NOMO-1 treated with dmso at 0.1 percent for 144 hours (cell line): Measurements from ENCODE around the gene NDRG4.
"Not testable (repeated sequence)": the region's sequence is repeated elsewhere in the genome, so short reads cannot be mapped to it uniquely, and the experiment has no call there.

Source experiments
- DNase-seq: peaks from one replicate; lab custom pipeline; 2025; ENCODE audit not compliant: unreplicated experiment; lab: John Stamatoyannopoulos, UW

Gene NDRG4

GRCh38 chr16:58464916-58465731, 34.8 kb upstream of the NDRG4 start:
- no peak for DNase-seq

- DNase-seq: no peak
Measured at GRCh38 chr16:58465817-58466216, 34.1 kb upstream of the NDRG4 start.

GRCh38 chr16:58466396-58466795, 33.5 kb upstream of the NDRG4 start:
- DNase-seq: no peak

DNA sequence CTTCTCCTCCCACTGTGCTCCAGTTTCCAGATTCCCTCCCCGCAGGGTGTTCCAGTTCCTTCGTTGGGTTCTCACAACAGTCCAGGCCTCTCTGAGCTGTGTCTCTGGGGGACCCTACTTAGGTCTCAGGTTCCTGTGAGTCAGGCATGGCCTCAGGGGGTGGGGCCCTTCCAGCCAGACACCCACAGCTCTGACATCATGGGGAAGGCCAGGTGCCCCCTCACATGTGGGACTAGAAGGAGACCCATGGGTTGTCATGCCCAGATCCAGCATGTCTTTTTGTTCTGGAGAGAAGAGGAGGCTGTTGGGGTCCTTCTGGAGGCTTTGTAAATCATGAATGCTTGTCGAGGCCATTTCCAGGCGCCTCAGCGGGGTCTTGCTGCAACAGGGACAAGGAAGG, 32.0 kb upstream of the NDRG4 start:
- no peak for DNase-seq

- DNase-seq: no peak
Measured at GRCh38 chr16:58471209-58471975, 28.6 kb upstream of the NDRG4 start.

DNA sequence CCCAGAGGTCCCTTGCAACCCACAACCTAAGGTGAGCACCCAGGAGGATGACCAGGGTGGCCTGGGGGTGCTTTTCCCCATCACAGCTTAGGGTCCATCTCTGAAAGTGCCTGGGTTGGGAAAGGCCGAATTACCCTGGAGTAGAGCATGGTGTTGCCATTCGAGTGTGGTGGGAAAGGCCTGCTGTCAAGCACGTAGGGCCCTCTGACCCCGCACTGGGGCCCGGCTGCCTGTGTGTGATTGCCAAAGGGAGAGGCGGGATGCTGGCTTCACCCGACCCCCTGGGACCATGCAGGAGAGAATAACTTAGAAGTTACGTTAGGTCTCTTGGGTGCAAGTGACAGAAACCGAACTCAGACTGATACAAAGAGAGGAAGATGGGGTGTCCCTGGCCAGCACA, 27.7 kb upstream of the NDRG4 start:
- DNase-seq: no peak

GRCh38 chr16:58472827-58473226, 27.1 kb upstream of the NDRG4 start:
- DNase-seq: no peak

- DNase-seq: no peak
Measured at GRCh38 chr16:58474296-58474695, 25.6 kb upstream of the NDRG4 start.

GRCh38 chr16:58475091-58475619, 24.8 kb upstream of the NDRG4 start:
- DNase-seq: no peak

DNA sequence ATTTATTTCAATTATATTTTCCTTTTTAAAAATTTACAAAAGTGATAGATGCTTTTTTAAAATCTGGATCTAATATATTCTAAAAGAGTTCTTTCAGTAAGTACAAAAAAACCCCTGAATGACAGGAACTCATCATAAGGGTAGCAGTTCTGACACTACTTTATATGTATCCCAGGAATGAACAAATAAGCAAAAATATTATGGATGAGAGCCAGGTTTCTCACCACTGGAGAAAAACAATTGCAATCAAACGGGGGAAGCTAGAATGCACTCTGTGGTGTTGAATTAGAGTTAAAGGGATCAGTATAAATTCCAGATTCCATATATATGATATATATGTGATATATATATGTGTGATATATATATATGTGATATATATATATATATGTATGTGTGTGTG, 23.2 kb upstream of the NDRG4 start:
- DNase-seq: no peak

GRCh38 chr16:58478427-58478826, 21.5 kb upstream of the NDRG4 start:
- no peak for DNase-seq

GRCh38 chr16:58481226-58481869, 18.6 kb upstream of the NDRG4 start:
- DNase-seq: no peak

DNA sequence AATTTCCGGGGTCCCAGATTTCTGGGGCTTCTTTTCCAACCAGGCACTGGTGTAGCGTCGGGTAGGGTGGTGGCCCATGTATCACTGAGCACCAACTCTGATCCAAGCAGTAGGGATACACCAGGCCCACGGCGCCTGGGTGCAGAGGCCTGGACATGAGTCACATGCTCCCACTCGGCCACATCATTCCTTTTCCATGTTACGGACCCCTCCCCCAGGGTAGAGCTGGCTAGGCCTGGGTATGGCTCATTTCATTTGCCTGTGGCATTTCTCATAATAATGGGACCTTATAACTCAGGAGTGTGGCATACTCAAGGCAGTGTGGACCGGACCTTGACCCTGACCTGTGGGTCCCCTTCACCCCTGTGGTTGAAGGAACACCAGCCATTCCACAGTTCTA, 18.0 kb upstream of the NDRG4 start:
- DNase-seq: no peak

GRCh38 chr16:58485184-58485887, 14.6 kb upstream of the NDRG4 start:
- no peak for DNase-seq

GRCh38 chr16:58487566-58488351, 12.2 kb upstream of the NDRG4 start:
- DNase-seq: peak; percentile 41

- DNase-seq: no peak
Measured at GRCh38 chr16:58488531-58488930, 11.4 kb upstream of the NDRG4 start.

GRCh38 chr16:58490065-58490464, 9.9 kb upstream of the NDRG4 start:
- DNase-seq: no peak

DNA sequence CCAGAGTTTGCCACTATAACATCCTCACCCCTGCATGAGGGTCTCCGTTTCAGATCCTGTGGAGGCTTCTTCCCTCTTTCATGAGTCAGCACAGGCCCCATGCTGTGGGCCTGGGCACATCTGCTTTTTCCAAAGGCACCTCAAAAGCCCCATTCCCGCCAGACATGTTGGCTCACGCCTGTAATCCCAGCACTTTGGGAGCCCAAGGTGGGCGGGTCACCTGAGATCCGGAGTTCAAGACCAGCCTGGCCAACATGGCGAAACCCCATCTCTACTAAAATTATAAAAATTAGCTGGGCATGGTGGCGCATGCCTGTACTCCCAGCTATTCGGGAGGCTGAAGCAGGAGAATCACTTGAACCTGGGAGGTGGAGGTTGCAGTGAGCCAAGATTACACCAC, 9.4 kb upstream of the NDRG4 start:
- DNase-seq: not testable (repeated sequence)

GRCh38 chr16:58492066-58492465, 7.9 kb upstream of the NDRG4 start:
- DNase-seq: no peak

DNA sequence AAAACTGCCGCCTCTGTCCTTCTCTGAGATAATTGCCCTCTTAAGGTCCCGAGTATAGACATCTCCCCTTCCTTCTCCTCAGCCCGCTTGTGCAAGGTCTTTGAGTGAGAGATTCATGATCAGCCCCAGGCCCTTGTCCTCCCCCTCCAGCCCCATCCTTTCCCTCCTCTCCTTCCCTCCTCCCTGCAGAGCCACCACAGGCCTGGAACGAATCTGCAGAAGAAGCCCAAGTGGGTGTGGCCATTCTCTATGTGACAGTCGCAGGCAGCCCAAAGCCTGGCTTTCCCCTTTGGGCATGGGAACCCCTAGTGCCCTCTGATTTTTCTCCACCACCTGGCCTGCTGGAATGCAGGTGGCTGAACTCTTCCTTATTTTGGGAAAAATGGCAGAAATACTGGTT, 7.2 kb upstream of the NDRG4 start:
- DNase-seq: no peak
